ENCODE results near the gene NRL.

The NRL gene

DNA sequence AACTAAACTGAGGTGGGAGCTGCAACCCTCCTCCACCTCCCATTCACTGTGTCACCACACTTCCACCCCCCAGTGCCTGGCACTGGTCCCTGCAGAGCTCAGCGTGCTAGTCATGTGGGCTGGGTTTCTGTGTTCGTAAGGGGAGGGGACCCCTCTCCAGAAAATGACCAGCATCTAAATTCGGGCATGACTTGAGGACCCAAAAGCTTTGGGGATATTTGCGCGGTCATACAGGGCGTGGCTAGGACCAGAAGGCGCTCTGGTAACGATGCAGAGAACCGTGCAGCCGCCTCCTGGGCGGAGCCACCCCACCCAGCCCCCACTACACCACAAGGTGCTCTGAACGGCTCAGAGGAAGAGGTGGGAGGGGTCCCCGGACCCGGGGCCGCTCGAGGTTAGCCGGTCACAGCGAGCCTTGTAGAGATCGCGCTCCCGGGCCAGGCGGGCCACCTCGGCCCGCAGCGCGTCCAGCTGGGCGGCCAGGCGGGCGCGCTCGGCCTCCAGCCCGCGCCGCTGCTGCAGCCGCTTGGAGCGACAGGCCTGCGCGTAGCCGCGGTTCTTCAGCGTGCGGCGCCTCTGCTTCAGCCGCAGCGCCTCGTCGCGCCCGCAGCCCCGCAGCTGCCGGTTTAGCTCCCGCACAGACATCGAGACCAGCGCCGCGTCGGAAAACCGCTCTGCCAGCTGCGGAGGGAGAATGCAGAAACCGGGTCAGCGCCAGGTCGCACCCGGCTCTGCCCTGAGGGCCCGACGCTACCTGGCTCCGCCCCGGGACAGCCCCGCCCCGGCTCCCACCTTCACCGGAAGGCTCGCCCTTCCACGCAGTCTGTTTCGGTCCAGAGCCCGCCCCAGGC, 33.6 kb downstream of the NRL start:
- peak; percentile 20 for DNase-seq

DNA sequence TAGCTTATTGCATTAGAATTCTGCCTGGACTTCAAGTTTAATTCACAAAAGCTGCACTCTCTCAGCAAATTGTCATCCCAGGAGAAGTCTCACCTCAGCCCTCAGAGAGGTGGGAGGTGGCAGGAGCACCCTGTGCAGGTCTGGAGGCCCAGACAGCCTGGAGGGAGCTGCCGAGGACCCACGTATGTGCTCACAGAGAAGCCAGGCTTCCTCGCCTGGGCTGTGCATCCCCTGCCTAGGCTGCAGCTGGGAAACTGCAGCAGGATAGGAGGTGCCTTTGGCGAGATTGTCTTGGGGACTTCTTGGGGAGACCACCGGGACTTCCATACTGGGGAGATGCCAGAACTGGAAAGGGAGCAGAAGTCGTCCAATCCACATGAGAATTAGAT, 34.6 kb downstream of the NRL start:
- DNase-seq: no peak

DNA sequence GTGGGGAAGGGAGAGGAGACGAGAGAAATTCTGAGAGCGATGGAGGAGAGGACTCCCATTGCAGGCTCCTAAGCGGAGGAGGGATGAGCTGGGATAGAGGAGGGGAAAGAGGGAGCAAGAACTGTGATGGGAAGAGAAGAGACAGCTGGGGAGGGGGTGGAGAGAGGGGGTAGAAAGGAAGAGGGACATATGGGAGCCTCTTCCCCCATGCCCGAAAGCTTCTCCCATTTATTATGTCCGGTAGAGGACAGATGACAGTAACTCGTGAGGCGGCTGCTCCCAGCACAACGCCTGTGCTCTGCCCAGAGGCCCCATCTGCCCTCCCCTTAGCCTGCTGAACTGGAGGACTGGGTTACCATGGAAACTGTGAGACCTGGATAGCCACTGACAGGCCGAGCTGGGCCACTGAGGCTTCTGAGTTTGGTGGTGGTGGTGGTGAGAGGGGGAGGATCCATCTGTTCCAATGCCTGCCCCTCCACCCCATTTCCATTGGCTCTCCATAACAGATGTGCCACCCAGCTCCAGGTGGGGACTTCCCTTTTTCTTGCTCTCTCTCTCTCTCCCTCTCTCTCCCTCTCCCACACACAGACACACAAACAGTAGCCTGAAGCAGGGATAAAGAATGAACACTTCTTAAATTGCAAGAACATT, 35.1 kb downstream of the NRL start:
- no peak for DNase-seq

DNA sequence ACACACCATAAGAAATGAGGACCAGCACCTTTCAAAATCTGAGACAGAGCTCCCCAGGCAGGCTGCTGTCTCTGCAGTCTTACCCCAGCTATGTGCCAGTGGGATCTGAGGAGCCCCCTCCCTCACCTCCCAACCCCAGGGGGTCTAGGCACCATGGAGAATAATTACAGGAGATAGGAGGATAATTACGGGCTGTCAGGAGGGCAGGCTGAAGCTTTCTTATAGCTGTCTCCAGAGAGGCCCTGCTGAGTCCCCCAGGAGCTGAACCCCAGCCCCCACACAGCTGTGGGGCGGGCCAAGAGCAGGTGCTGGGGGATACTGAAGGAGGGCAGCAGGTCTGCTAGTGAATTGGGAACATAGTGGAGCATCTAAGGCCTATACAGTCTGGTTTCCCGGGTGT, 36.6 kb downstream of the NRL start:
- DNase-seq: no peak

DNA sequence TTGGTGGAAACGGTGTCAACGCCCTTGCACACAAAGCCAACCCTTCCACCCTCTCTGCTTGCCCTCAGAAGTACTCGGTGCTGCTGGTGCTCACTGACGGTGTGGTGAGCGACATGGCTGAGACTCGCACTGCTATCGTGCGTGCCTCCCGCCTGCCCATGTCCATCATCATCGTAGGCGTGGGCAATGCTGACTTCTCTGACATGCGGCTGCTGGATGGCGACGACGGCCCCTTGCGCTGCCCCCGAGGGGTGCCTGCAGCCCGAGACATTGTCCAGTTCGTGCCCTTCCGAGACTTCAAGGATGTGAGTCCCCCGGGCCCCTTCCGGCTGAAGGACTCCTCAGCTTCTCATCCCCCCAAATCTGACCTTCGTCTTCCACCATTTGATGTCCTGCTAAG, 37.7 kb downstream of the NRL start:
- no peak for DNase-seq

DNA sequence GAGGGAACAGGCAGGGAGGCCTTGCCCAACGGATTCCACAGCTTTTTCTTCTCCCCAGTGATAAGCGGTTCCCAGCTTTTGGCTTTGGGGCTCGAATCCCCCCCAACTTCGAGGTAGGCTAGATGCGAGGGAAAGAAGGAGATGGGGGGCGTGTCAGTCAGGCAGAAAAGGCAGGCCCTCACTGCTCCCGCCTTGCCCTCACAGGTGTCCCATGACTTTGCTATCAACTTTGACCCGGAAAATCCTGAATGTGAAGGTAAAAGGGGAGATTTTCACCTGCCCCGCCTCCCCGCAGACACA, 38.5 kb downstream of the NRL start:
- no peak for DNase-seq

DNA sequence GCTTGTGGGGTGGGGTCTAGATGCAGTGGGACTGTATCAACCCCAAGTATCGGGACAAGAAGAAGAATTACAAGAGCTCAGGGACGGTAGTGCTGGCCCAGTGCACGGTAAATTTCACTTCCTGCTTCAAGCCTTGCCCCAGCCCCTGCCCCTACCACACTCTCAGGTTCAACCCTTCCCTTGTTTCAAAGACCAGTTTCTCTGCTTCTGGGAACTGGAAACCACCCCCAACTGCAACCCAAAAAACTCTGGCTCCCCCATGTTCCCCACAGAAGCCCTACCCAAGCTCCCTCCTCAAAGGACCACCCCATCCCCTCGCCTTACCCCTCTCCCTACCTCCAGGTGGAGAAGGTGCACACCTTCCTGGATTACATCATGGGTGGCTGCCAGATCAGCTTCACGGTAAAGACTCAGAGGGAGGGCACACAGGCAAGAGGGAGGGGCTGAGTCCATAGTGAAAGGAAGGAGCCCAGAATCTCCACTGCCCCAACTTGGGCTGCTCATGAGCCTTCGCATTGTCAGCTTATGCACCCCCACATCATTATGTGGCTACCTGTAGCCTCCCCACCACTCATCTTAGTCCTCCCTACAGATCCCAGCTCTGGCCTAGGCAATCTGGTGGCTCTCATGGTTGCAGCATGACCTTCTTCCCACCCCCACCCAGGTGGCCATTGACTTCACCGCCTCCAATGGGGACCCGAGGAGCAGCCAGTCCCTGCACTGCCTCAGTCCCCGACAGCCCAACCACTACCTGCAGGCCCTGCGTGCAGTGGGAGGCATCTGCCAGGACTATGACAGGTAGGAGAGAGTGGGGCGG, 39.1 kb downstream of the NRL start:
- no peak for DNase-seq

DNA sequence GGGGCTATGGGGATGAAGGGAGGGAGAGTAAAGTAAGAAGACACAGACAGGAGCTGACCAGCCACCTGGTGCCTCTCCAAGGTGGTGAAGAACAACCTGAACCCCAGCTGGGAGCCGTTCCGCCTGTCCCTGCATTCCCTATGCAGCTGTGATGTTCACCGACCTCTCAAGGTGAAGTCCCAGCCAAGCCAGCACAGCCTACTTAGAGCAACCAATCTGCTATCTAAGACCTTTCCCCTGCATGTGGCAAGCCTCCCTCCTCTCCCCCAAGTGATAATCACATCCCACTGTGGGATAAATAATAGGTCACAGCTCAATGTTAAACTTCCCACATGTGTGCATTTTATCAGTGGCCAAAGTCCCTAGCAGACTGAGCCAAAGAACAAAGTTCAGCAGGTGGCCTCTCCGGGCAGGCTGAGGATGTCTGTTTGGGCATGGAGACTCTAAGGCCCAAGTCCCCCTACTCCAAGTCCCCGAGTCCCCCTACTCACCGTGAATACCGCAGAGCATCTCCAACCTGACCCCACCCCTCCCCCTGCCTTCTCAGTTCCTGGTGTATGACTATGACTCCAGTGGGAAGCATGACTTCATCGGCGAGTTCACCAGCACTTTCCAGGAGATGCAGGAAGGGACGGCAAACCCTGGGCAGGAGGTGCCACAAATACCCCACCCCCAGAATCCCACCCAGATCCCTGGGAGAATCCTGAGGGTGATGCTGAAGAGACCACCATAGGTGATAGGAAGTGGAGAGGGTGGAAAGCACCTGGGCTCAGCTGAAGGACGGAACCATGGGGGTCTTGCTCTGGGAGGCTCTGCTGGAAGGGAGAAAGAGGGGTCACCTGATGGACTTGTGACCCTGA, 39.9 kb downstream of the NRL start:
- DNase-seq: no peak

DNA sequence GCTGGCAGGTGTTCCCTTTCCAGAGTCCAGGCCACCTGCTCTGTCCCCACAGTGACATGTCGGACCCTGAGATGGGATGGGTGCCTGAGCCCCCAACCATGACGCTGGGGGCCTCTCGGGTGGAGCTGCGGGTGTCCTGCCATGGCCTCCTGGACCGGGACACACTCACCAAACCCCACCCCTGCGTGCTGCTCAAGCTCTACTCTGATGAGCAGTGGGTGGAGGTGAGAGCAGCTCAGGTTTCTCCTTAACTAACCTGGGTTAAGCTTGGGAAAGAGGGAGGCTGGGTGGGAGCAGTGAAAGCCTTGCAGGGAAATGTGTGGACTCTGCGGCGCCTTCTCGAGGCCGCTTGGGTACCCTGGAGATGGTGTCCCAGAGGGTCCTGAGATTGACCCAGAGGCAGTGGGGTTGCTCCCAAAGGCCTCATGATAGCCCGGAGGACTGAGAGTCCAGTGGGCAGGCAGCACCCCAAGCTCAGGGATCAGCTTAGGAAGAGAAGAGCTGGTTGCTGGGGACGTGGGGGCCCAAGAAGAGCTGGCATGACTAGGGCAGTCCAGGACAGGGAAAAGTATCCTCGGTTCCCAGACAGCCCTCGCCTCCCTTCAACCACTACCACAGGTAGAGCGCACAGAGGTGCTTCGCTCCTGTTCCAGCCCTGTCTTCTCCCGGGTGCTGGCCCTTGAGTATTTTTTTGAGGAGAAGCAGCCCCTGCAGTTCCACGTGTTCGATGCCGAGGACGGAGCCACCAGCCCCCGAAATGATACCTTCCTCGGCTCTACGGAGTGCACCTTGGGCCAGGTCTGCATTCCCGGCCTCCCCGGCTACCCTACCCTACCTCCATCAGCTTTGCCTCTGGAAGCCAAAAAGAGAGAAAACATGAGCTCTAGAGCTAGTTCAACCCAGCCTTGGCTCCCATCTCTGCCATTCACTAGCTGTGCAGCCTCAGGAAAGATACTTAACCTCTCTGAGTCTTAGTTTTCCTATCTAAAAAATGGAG, 41.6 kb downstream of the NRL start:
- no peak for DNase-seq

DNA sequence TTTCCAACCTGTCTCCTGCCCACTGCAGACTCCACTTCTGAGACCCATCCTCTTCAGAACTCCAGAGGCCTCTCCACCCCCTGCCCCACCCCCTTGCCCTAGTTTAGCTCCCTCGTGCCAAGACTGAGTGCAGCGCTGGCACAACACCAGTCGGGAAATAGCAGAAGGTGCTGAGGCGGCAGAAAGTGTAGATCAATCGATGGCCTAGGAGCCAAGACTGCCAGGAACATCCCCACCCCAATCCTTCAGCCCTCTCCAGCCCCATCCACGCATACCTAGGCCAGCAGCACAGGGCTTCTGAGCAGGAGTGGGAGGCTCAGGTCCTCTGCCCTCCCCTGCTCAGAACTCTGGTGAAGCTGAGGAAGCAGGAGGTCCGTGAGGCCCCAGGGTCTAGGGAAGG, 42.3 kb downstream of the NRL start:
- DNase-seq: no peak

DNA sequence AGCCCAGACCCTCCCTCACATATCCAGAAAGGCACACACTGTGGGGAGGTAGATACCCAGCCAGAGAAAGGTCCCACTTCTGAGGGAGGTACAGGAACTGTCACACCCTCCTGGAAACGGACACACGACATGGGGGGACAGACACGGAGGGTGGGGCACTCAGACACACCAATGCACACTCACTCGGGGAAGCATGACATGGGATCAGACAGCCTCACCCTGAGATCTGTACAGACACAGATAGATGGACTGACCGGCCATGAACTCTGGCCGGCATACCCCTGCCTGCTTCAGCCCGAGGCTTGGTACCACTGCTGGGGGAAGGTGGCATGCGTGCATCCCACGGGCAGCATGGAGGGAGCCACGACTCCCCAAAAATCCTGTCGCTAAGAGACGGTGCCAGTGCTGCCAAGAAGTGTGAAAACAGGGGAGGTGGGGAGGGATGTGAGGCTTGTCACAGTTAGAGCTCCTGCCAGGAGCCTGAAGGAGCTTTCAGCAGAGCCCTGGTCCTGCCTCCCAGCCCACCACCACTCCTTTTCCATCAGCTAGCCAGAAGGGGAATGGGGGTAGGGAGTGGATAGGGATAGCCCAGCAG, 42.8 kb downstream of the NRL start:
- no peak for DNase-seq

DNA sequence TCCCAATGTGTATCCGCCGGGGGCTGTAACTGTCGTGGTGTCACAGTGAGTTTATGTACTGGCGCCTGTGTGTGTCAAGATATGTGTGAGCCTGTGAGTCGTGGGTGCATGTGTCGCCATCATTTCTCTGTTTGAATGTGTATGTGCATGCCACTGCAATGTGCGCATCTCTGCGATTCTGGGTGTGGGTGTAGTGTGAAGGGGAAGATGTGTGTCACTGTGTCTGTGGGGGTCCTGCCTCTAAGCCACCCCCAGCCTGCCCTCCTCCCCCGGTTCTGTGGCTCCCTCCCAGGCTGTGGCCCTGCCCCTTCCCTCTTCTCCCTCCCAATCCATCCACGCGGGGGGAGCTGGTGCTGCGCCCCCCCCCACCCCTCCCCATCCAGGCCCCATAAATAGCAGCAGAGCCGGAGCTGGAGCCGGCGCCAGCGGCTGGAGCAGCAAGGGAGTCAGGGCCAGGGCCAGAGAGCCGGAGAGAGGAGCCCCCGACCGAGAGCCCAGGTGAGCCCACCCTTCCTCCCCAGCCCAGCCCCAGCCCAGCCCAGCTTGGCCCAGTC, 43.5 kb downstream of the NRL start, which contains the start of gene CPNE6:
CPNE6 (plus strand) TSS at position 419 of the 554 bp plus-strand sequence. CDS start 1,375 bp downstream, outside the sequence.
- DNase-seq: no peak

DNA sequence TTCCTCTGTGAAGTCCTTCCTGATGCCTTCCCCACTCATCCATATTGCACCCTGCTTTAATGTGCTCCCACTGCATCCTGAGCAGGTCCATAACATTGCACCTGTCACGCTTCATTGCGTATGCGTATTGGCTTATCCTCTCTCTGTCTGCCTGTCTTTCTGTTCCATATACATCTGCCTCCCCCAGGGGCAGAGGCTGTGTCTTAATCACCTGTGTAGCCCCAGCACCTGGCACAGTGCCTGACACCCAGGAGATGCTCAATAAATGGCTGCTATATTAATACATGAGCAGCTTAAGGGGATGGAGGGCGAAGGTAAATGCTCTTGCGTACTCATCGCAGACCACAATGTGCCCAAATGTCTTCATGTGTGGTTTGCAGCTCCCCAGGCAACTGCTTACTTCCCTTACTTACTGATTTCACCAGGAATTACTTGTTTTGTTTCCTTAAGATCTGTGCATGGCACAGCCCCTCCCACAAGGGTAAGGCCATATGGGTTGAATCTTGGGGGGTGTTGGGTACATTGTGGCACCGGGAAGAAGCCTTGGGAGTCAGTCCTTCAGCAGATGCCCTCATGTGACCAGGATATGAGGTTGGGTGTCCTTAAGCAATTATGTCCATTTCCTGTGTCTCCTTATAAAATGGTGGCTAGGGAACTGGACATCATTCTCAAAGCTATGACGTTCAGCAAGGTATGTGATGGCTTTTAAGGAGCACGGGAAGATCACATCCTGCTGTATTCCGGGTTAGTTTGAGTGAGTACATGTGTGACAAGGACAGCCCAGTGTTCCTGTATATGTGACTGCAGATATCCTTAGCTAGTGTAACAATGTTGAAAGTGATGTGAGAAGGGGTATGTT, 44.2 kb downstream of the NRL start:
- no peak for DNase-seq

DNA sequence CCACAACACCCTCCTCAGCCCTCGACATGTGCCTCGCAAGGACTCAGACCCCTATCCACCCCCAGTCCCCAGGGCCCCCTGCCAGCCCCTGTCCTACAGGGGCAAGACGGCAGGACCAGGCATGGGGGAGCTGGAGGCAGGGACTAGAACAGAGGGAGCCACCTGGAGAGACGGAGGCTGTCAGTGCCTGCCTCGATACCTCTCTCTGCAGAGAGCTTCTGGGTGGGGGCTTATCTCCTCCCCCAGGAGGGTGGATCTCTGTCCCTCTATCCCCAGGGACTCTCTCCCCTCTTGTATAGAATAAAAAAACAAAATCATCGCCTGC, 45.4 kb downstream of the NRL start:
- DNase-seq: no peak

DNA sequence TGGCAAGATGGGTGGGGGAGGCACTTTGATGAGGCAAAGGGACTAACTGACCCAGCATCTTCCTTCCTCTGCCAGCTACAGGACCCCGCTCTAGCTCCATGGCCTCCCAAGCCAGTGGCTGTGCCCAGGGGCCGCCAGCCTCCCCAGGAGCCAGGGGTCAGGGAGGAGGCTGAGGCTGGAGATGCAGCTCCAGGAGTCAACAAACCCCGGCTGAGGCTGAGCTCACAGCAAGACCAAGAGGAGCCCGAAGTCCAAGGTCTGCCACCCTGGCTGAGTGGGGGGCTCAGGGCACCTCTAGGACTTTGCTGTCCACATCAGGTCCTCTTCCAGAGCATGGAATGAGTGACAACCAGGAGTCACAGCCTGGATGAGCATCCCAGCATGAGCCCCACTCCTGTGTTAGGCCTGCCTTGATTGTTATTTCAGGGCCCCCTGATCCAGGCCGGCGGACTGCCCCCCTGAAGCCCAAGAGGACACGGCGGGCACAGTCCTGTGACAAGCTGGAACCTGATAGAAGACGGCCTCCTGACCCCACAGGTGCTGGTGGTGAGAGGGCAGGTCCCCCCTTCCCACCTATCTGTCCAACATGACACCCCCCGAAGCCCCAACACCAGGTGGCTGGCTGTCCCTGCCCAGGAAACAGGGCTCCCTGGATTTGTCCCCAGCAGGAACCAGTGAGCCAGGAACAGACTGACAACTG, 45.9 kb downstream of the NRL start:
- no peak for DNase-seq

DNA sequence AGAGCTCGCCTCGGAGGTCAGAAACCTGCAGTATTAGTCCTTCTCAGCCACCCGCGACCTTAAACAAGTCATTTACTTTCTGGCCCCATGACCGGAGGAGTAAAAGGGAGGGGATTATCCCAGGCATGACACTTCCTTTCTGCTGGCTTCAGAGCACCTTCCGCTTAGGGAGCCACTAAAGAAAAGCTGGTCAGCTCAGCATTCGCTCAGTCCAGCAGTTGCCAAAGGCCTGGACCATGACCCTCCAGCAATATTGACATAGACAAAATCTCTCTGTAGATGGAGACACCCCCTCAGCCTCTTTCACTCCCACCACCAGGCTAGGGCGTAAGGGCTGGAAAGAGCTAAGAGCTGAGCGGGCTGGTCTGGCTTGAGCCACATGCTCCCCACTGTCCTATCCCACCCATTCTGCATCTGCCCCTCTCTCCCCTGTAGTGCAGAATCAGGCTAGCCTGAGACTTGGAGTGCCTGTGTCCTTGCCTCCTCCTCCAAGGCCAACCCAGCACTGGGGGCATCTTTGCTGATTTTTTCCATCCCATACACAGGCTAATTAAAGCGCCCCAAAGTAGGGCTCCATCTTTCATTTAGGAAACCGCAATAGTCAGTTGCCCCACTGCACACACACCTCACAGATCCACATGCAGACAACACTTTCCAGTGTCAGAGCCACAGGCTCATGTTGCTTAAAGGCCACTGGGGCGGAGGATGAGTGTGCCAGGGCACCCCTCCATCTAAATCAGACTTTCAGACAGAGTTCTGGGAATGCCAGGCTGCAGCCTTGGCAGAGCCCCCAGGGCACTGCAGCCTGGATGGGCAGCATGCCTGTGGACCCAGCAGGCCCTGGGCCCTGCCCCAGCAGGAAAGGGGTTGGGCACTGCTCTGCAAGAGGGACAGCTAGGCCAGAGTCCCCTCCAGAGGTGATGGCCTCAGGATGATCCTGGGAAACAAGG, 47.3 kb downstream of the NRL start:
- DNase-seq: no peak

DNA sequence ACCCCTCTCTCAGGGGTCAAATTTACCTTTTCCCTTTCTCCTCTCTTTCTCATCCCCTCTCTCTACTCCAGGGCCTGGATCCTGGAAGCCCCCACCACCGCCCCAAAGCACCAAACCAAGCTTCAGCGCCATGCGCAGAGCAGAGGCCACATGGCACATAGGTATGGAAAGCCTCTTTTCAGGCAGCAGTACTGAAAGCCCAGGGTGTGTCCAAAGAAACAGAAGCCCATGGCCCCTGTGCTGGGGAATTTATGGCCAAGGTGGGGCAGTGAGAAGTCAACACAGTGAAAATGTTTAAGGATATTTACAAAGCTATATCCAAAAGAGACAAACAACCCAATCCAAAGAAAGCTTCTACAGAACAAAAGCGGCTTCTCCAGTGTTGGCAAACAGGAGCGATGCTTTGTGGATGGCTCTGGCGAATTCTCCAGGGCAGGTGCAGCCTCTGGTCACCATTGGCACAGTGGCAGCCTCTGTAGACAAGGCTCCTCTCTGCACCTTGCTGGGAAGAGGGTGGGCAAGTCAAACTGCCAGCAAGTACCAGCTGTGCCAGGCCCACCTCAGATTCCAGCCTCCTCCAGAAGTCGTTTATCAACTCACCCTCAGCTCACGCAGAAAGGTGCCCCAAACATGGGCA, 48.1 kb downstream of the NRL start:
- DNase-seq: no peak

Measured in fibroblast of skin of back (primary cell).